ENCODE data around the gene FNDC3B. TPM values are rescaled to one million over a fixed set of nuclear protein-coding genes. Genes with fewer than 3 reads are reported as not detected.

FNDC3B gene
- total and polyA plus RNA-seq, 2 donors from 2014 or later = 11.8 to 185 TPM

DNA sequence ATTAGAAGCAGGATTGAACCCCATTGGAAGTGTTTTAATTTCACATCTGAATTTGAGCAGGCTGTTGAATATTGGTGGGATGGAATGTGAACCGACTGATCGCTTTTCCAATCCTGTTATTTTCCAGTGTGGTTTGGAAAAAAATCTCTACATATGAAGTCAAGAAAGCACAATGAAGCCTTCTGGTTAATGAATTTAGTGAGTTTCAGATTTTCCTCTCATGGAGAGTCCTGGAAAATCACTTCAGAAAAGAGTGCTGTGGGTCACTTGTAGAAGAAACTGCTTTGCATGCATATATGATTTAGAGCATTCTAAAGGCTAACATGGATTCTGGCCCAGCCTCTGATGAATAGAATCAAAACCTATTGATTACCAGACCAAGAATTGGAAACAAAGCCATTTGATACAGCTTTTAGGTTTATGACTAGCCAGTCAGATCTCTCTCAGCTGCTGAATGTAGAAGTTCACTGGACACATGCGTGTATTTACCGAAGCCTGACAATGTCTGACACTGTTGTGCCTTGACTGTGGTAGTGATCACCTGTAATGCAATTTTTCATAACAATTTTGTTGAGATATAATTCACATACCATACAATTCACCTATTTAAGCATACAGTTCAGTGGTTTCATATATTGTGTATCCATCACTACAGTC lies 121.9 kb downstream of the FNDC3B start:
- H3K27ac ChIP-seq (ENCODE audit: low read depth in 2 of 2, low read length in 2 of 2) = no peak overlapping the region
- H3K9ac ChIP-seq (ENCODE audit: low read length in 3 of 3) = no peak overlapping the region
- intact Hi-C loops (cut with DNase I) = no loop called here
- FAIRE-seq (no peak), DNase-seq (no peak)
- no peaks in the 10 kb centered on the region for H3K36me3 ChIP-seq (ENCODE audit: control insufficient read depth in 2 of 3, insufficient read depth in 3 of 3, low read length in 3 of 3)
- H3K4me1 ChIP-seq (ENCODE audit: control insufficient read depth in 2 of 3, insufficient read depth in 2 of 3, low read depth in 1 of 3, low read length in 3 of 3) = peaks cover 0 to 12% (median 0%) of the 10 kb centered on the region in 3 donors
- TF ChIP-seq, protein P1, sequence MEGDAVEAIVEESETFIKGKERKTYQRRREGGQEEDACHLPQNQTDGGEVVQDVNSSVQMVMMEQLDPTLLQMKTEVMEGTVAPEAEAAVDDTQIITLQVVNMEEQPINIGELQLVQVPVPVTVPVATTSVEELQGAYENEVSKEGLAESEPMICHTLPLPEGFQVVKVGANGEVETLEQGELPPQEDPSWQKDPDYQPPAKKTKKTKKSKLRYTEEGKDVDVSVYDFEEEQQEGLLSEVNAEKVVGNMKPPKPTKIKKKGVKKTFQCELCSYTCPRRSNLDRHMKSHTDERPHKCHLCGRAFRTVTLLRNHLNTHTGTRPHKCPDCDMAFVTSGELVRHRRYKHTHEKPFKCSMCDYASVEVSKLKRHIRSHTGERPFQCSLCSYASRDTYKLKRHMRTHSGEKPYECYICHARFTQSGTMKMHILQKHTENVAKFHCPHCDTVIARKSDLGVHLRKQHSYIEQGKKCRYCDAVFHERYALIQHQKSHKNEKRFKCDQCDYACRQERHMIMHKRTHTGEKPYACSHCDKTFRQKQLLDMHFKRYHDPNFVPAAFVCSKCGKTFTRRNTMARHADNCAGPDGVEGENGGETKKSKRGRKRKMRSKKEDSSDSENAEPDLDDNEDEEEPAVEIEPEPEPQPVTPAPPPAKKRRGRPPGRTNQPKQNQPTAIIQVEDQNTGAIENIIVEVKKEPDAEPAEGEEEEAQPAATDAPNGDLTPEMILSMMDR (IDR thresholded peaks at IDR 0.05; ENCODE audit: borderline replicate concordance, extremely low read depth, insufficient read depth) = no peak
- no peak overlapping the region for H3K4me3 ChIP-seq (ENCODE audit: low read length in 3 of 3)
- H3K27me3 ChIP-seq (ENCODE audit: control insufficient read depth, insufficient read depth, low read length) = no peaks in the 10 kb centered on the region
- no peaks in the 10 kb centered on the region for H3K9me3 ChIP-seq (ENCODE audit: control insufficient read depth in 2 of 3, insufficient read depth in 1 of 3, low read length in 3 of 3)

DNA sequence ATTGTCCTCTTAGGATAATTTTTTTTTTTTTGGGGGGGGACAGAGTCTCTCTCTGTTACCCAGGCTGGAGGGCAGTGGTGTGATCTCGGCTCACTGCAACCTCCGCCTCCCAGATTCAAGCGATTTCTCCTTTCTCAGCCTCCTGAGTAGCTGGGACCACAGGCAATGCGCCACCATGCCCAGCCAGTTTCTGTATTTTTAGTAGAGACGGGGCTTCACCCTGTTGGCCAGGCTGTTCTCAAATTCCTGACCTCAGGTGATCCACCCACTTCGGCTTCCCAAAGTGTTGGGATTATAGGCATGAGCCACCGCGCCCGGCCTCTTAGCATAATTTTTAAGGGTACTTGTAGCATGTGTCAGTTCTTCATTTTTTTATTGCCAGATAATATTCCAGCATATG lies 122.6 kb downstream of the FNDC3B start:
- intact Hi-C loops (cut with DNase I) = no loop called here
- Histone ChIP-seq H3K9me3 (ENCODE audit: control insufficient read depth in 2 of 3, insufficient read depth in 1 of 3, low read length in 3 of 3) (no peaks in the 10 kb centered on the region), H3K27me3 (ENCODE audit: control insufficient read depth, insufficient read depth, low read length) (no peaks in the 10 kb centered on the region), H3K36me3 (ENCODE audit: control insufficient read depth in 2 of 3, insufficient read depth in 3 of 3, low read length in 3 of 3) (no peaks in the 10 kb centered on the region), H3K4me1 (ENCODE audit: control insufficient read depth in 2 of 3, insufficient read depth in 2 of 3, low read depth in 1 of 3, low read length in 3 of 3) (peaks cover 0 to 8% (median 0%) of the 10 kb centered on the region in 3 donors), H3K4me3 (ENCODE audit: low read length in 3 of 3) (no peak overlapping the region), H3K27ac (ENCODE audit: low read depth in 2 of 2, low read length in 2 of 2) (no peak overlapping the region), H3K9ac (ENCODE audit: low read length in 3 of 3) (no peak overlapping the region)
- no peak for DNase-seq
- FAIRE-seq = no peak
- TF ChIP-seq, protein P1 (IDR thresholded peaks at IDR 0.05; ENCODE audit: borderline replicate concordance, extremely low read depth, insufficient read depth) = no peak

DNA sequence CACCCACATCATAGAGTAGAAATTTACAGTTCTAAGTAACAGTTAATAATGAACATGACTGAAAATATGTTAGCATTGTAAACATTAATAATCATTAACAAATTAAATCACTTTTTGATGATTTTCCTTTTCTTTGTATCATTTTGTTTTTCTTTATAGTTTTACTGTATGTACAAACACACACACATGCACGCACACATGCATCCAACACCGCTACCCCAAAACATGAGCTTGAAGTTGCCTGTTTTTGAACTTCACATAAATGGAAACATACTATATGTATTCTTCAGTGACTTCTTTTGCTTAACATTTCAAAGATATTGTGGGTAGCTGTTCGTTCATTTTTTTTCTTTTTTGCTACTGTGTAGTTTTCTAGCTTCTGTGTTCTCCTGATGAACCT lies 123.9 kb downstream of the FNDC3B start:
- TF ChIP-seq, protein P1 (IDR thresholded peaks at IDR 0.05; ENCODE audit: borderline replicate concordance, extremely low read depth, insufficient read depth) = no peak
- H3K9ac ChIP-seq (ENCODE audit: low read length in 3 of 3) = no peak overlapping the region
- intact Hi-C loops (cut with DNase I) = no loop called here
- no peak for DNase-seq
- no peak overlapping the region for H3K4me3 ChIP-seq (ENCODE audit: low read length in 3 of 3)
- H3K36me3 ChIP-seq (ENCODE audit: control insufficient read depth in 2 of 3, insufficient read depth in 3 of 3, low read length in 3 of 3) = no peaks in the 10 kb centered on the region
- no peak for FAIRE-seq
- H3K4me1 ChIP-seq (ENCODE audit: control insufficient read depth in 2 of 3, insufficient read depth in 2 of 3, low read depth in 1 of 3, low read length in 3 of 3) = peaks cover 0 to 8% (median 2%) of the 10 kb centered on the region in 3 donors
- H3K27ac ChIP-seq (ENCODE audit: low read depth in 2 of 2, low read length in 2 of 2) = no peak overlapping the region
- H3K9me3 ChIP-seq (ENCODE audit: control insufficient read depth in 2 of 3, insufficient read depth in 1 of 3, low read length in 3 of 3) = no peaks in the 10 kb centered on the region
- no peaks in the 10 kb centered on the region for H3K27me3 ChIP-seq (ENCODE audit: control insufficient read depth, insufficient read depth, low read length)
